ENCODE data around the gene FABP1.

The FABP1 gene

DNA sequence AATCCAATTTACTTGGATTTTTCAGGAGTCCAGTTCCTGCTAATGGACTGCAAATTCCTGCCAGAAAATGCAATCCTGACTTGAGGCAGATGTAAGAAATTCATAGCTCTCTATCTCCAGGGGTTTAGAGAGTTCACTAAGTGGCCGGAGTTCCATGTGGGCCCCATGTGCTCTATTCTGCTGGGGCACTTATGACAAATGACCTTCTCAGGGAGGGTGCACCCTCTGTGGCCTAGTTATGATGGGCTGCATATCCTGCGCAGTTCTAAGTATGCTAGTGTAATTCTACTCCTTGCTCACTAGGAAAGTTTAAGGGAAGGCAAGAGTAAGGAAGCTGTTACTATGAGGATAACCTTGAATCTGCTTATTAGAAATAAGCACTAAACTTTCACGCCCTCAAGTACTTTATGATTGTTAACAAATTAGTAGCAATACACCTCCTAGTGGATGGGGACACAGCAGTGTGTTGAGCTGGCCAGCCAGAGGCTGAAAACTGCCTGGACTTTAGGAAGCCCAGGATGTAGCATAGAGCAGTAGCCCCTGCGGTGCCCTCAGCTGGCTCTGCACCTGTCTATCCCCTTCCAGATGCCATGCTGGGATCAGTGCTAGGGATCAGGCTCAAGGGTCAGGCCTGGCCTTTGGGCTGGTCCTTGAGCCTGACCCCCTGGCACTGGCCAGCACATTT, 45.8 kb downstream of the FABP1 start:
- no peak for DNase-seq (ENCODE audit: low spot score)

DNA sequence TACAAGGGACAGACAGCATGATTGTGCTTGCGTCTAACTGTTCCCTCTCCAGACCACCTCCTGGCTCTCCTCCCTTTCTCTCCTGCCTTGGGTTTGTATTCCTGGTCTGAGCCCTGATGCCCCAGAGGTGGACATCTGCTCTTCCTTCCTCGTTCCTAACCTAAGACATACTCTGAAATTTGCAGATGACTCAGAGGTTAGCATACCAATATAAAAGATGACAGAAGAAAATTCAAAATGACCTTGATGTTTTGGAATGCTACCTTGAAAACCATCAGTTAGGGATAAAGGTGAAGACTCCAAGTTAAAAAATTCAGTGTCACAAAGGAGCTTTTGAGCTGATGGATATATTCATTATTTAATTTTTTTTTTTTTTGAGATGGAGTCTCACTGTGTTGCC, 47.3 kb downstream of the FABP1 start:
- DNase-seq (ENCODE audit: low spot score), result no peak

- no peak for DNase-seq (ENCODE audit: low spot score)
These were observed 49.2 kb downstream of the FABP1 start for GRCh38 chr2:88078643-88079172.

GRCh38 chr2:88077080-88077479, 50.8 kb downstream of the FABP1 start:
- no peak for DNase-seq (ENCODE audit: low spot score)

DNA sequence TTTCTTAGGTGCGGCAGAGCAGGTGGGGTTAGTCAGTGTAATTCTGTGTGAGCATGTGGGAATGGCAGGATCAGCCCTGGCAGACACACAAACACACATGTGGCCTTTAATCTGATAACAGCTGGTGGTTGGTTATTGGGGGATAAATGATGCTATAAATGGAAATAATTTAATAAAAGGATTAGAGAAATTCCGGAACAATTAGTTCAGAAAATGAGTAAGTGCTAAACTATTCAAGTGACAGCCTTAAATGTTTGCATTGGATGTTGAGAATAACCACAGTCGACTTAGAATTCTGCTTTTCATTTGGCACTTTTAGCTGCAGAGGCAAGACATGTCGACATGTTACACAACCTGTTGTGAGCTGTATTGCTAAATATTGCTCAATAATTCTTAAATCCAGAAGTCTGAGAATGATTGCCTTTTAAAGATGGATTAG, 53.0 kb downstream of the FABP1 start:
- DNase-seq (ENCODE audit: low spot score), result no peak

- DNase-seq (ENCODE audit: low spot score), result no peak
These were observed 53.7 kb downstream of the FABP1 start for GRCh38 chr2:88074150-88074549.
